ENCODE data around the gene HID1.
A peak's percentile ranks its signal among the peaks of the same experiment; 100 is the strongest.

The HID1 gene

DNA sequence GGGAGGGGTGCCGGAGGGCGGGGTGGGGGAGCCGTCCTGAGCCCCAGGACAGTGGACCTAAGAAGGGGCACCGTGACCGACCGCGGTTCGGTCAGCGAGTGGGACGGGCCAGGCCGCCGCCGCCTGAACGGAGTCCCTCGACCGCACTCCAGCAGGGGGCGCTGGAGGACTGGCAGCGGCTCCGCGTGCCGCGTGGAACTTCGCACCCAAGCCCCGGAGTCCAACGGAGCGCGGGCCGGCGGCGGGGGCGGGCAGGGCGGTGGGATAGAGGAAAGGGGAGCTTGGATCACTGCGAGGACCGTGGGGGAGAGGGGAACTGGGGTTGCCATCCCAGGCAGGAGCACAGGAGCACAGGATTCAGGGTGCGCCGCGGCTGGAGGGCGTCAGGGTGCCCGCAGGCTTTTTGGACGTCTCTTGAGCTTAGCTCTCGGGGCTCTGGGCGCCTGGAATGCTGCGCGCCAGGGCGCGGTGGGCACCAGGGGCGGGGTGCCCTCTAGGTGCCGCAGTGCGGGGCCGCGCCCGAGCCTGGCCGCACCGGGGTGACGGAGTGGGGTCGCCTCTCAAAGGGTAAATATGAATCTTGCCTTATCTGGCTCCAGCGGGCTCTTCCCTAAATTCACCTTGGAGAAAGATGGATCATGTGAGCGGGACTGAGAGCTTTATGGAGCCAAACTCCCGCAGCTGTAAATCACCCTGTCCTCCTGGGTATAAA is 48.9 kb downstream of the HID1 start:
- Histone ChIP-seq H3K4me1 (no peaks in the 10 kb centered on the region; the same call in 1 of the 2 replicates), H3K27me3 (ENCODE audit: low read depth) (peaks cover 43% of the 10 kb centered on the region), H3K9me3 (no peaks in the 10 kb centered on the region), H3K4me3 (peak overlapping the region; percentile 37), H3K36me3 (replicated peaks) (no peaks in the 10 kb centered on the region)
- DNase-seq (ENCODE audit: low spot score in 2 of 2) = peak in 1 of 2 experiments; percentile 82
- in situ Hi-C loops (cut with MboI; ENCODE audit: low sequenced_read_pairs) = loop anchor here (10.0 kb wide), 1 partner anchor 491 kb away; no protein-coding TSS in a partner anchor

DNA sequence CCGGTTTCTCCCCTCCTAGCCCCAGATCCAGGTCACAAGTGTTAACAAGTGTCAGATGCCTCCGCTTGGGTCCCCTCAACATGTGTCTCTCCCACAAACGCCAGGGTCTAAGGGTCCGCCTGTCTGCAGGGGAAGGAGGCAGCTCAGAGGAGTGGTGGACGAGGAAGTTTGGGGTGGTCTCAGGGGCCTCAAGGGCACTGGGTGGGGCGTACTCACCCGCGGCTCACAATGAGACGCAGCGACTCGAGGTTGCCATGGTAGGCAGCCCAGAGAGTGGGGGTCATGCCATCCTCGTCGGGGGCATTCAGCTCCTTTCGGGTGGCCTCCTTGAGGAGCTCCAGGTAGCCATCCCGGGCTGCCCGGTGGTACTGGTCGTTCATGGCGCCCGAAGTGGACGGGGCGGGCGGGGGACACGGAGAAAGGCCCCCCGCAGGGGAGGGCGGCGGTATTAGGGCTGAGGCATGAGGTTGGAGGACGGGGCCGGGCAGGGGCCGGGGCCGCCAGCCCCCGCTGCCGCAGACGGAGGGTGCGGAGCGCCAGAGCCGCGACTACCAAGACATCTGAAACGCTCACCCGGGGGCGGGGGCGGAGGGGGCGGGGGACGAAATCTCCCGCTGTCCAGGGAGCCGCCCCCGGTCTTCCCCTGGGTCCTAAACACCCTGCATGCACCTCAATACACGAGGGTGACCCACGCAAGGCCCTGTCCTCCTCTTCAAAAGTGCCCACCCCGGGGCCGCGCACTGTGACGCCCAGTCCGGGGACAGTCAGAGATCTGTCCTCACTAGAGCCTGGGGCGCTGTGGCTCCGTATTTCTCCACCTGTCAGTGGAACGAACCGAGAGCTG is 49.6 kb downstream of the HID1 start, which contains the start of gene USH1G:
USH1G (minus strand) TSS at position 562 of the 844 bp plus-strand sequence; CDS start at position 380, 182 bp downstream.
- in situ Hi-C loops (cut with MboI; ENCODE audit: low sequenced_read_pairs) = loop anchor here (10.0 kb wide), 1 partner anchor 492 kb away; no protein-coding TSS in a partner anchor
- Histone ChIP-seq H3K27me3 (ENCODE audit: low read depth) (peaks cover 43% of the 10 kb centered on the region), H3K9me3 (no peaks in the 10 kb centered on the region), H3K36me3 (replicated peaks) (no peaks in the 10 kb centered on the region), H3K4me1 (no peaks in the 10 kb centered on the region; the same call in 1 of the 2 replicates), H3K4me3 (peak within 1 kb of the TSS; percentile 37)
- DNase-seq (ENCODE audit: low spot score in 2 of 2) = peak; percentile 17 to 63

DNA sequence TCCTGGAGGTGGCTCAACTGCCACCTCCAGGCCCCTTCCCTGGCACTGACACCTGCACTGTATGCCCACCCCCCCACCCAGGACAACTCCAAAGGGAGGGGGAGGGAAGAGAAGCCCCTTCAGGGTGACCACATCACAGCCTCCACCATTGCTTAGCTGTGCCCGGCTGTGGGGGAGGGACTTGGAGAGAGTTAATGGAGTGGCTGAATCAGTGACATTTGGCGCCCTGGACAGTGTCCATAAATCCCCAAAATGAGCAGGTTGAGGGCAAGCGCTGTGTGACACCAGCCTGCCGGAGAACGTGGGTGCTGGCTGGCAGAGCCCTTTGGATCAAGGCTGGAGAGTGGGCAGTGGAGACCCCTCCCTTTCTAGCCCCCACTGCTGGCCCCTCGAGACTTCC is 50.4 kb downstream of the HID1 start:
- in situ Hi-C loops (cut with MboI; ENCODE audit: low sequenced_read_pairs) = loop anchor here (10.0 kb wide), 1 partner anchor 493 kb away; no protein-coding TSS in a partner anchor
- Histone ChIP-seq H3K36me3 (replicated peaks) (no peaks in the 10 kb centered on the region), H3K4me3 (no peak overlapping the region), H3K9me3 (no peaks in the 10 kb centered on the region), H3K4me1 (no peaks in the 10 kb centered on the region; the same call in 1 of the 2 replicates), H3K27me3 (ENCODE audit: low read depth) (peaks cover 38% of the 10 kb centered on the region)
- no peak for DNase-seq (ENCODE audit: low spot score in 2 of 2)

DNA sequence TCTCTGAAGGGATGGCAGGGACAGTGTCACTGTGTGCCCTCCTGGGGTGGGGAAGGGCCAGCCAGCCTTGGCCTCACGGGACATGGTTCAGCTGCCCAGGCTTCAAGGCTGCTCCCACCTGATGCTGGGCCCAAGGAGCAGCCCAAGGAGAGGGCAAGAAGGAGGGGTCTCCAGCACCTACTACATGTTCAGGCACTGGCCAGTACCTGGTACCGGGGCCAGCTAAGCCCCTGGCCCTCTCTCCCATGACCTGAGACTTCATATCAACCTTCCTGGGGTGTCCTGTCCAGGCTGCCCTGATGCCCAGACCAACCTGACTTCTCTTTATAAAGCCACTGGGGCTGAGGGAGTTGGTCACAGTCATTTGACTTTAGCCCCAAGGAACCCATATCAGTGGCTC is 50.8 kb downstream of the HID1 start:
- H3K27me3 ChIP-seq (ENCODE audit: low read depth) = peaks cover 36% of the 10 kb centered on the region
- no peak overlapping the region for H3K4me3 ChIP-seq
- no peaks in the 10 kb centered on the region for H3K36me3 ChIP-seq (replicated peaks)
- no peak for DNase-seq (ENCODE audit: low spot score in 2 of 2)
- in situ Hi-C loops (cut with MboI; ENCODE audit: low sequenced_read_pairs) = loop anchor here (10.0 kb wide), 1 partner anchor 493 kb away; no protein-coding TSS in a partner anchor
- no peaks in the 10 kb centered on the region; the same call in 1 of the 2 replicates for H3K4me1 ChIP-seq
- no peaks in the 10 kb centered on the region for H3K9me3 ChIP-seq

DNA sequence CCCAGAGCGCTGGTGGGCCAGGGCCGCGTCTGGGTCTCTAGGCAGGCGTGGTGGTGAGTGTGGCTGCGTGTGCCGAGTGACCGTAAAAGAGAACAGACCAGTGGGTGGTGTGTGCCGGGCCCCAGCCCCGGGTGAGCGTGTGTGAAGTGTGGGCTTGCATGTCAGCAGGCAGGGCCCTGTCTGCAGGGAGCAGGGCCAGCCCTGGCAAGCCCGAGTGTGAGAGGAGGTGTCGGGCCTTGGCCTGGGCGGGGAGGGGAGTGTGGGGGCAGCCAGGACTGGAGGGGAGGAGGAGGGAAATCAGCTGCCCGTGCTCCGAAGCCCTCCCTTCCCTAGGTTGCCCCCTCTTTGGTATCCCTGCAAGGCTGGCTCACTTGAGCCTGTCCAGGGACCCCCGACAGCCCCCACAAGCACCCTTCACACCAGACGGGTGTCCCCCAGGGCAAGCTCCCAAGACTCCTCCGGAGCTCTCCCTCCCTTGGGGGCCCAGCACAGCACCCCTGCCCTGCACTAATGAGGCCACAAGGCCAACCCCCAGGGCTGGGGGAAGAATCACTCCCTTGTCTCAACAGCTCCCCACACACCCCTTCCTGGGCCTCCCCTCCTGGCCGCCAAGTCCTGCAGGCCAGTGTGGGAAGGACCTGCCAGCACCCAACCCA is 51.4 kb downstream of the HID1 start:
- Histone ChIP-seq H3K36me3 (replicated peaks) (no peaks in the 10 kb centered on the region), H3K4me1 (no peaks in the 10 kb centered on the region; the same call in 1 of the 2 replicates), H3K9me3 (no peaks in the 10 kb centered on the region), H3K27me3 (ENCODE audit: low read depth) (peaks cover 33% of the 10 kb centered on the region), H3K4me3 (no peak overlapping the region)
- in situ Hi-C loops (cut with MboI; ENCODE audit: low sequenced_read_pairs) = loop anchor here (10.0 kb wide), 1 partner anchor 494 kb away; no protein-coding TSS in a partner anchor
- no peak for DNase-seq (ENCODE audit: low spot score in 2 of 2)

DNA sequence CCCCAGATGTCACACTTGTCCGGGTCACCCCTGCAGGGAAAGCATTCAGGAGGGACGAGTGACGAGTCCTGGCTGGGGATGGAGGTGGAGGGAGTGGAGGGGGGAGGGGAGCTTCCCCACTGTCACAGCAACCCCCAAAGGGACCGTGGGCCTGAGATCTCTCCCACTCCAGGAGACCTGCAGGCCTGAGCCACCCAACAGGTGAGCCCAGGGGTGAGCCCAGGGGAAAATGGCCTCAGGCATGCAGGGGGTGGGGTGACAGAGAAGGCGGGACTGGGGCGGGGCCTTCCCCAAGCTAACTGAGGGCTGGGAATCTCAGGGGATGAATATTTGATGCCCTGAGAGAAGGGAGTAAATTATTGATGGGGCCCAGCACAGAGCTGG is 51.9 kb downstream of the HID1 start:
- H3K36me3 ChIP-seq (replicated peaks) = no peaks in the 10 kb centered on the region
- no peaks in the 10 kb centered on the region; the same call in 1 of the 2 replicates for H3K4me1 ChIP-seq
- no peaks in the 10 kb centered on the region for H3K9me3 ChIP-seq
- in situ Hi-C loops (cut with MboI; ENCODE audit: low sequenced_read_pairs) = loop anchor here (10.0 kb wide), 1 partner anchor 494 kb away; no protein-coding TSS in a partner anchor
- DNase-seq (ENCODE audit: low spot score in 2 of 2) = peak in 1 of 2 experiments; percentile 36
- H3K4me3 ChIP-seq = no peak overlapping the region
- peaks cover 28% of the 10 kb centered on the region for H3K27me3 ChIP-seq (ENCODE audit: low read depth)

DNA sequence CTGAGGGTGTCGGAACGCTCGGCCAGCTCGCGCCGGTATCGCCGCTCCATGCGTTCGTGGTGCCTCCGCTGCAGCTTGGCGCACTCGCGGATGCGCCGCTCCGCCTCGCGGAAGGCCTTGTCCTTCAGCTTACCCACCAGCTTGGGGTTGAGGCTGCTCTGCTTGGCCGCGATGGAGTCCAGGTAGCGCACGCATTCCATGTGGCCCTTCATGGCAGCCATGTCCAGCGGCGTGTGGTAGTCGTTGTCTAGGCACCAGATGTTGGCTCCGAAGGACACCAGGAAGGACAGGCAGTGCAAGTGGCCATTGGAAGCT is 52.3 kb downstream of the HID1 start:
- Histone ChIP-seq H3K36me3 (replicated peaks) (no peaks in the 10 kb centered on the region), H3K4me3 (no peak overlapping the region), H3K27me3 (ENCODE audit: low read depth) (peaks cover 24% of the 10 kb centered on the region), H3K9me3 (no peaks in the 10 kb centered on the region), H3K4me1 (no peaks in the 10 kb centered on the region; the same call in 1 of the 2 replicates)
- no peak for DNase-seq (ENCODE audit: low spot score in 2 of 2)
- in situ Hi-C loops (cut with MboI; ENCODE audit: low sequenced_read_pairs) = loop anchor here (10.0 kb wide), 1 partner anchor 495 kb away; no protein-coding TSS in a partner anchor

DNA sequence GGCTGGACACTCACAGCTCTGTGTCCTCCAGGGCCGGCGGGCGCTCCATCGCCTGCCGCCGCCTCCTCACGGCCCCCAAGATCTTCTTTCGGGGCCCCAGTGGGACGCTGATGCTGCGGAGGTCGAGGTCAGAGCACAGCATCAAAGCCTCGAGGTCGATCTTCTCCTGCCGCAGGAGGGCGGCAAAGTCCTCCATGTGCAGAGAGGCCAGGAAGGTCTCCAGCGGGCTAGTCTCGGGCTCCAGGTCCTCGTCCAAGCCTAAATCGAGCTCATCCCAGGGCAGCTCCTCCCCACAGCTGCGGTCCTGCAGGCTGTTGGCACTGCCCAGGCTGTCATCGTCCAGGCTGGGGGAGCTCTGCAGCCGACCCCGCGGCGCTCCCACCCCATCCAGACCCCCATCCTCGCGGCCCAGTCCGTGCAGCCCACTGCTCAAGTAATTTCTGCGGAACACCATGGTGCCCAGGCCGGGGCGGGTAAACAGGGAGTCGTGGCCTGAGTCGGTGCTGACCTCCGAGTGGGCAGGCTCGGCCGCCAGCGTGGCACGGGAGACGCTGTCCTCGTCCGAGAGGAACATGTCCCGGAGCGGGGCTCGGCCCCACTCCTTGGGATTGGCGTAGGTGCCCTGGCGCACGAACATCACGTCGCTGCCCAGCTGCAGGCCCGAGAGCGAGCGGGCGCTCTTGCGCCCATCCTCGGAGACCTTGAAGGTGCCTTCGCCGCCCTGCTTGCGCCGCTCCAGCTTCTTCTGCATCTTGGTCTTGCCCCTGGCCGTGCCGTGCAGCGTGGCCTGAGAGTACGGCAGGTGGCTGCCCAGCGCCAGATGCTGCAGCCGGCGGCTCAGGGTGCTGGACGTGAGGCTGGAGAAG is 52.9 kb downstream of the HID1 start:
- peak in 1 of 2 experiments; percentile 61 for DNase-seq (ENCODE audit: low spot score in 2 of 2)
- Histone ChIP-seq H3K4me1 (no peaks in the 10 kb centered on the region; the same call in 1 of the 2 replicates), H3K36me3 (replicated peaks) (no peaks in the 10 kb centered on the region), H3K4me3 (no peak overlapping the region), H3K27me3 (ENCODE audit: low read depth) (peaks cover 18% of the 10 kb centered on the region), H3K9me3 (no peaks in the 10 kb centered on the region)
- in situ Hi-C loops (cut with MboI; ENCODE audit: low sequenced_read_pairs) = loop anchor here (10.0 kb wide), 1 partner anchor 495 kb away; no protein-coding TSS in a partner anchor

DNA sequence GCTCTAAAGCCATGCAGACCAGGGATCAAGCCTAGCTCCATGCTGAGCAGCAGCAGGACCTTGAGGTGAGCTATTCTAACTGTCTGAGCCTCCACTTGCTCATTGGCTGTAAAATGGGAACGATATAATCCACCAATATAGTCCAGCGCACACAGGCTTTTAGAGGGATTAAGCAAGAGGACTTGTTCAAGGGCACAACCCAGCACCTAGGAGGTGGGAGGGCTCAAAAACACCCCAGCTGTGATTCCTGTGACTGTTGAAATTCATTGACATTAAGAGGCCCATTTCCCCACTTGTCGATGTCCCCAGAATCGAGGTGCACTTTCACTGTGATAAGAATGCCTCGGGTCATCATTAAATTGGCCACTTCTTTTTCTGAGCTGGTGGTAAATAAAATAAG is 53.7 kb downstream of the HID1 start:
- no peaks in the 10 kb centered on the region; the same call in 1 of the 2 replicates for H3K4me1 ChIP-seq
- no peaks in the 10 kb centered on the region for H3K9me3 ChIP-seq
- no peaks in the 10 kb centered on the region for H3K36me3 ChIP-seq (replicated peaks)
- H3K27me3 ChIP-seq (ENCODE audit: low read depth) = peaks cover 11% of the 10 kb centered on the region
- no peak overlapping the region for H3K4me3 ChIP-seq
- in situ Hi-C loops (cut with MboI; ENCODE audit: low sequenced_read_pairs) = no loop called here
- DNase-seq (ENCODE audit: low spot score in 2 of 2) = no peak

DNA sequence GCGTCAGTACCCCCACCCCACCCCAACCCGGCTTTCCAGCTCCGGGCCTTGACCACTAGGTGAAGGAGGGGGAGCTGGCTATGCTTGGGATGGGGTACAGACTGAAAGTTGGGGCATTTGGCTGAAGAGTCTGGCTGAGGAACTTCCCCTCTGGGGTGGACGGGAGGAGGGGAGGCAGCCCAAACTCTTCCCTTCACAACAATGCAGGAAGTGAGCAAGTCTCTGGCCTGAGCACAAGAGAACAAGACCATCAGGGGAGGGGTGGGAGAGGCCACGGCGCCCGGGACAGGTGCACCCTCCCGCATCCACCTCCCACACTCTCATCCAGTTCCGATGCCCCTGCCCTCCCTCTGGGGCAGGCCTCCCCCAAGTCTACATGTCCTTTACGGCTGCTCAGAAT is 55.1 kb downstream of the HID1 start:
- DNase-seq (ENCODE audit: low spot score in 2 of 2) = no peak
- in situ Hi-C loops (cut with MboI; ENCODE audit: low sequenced_read_pairs) = no loop called here
- Histone ChIP-seq H3K9me3 (no peaks in the 10 kb centered on the region), H3K4me1 (no peaks in the 10 kb centered on the region), H3K4me3 (no peak overlapping the region), H3K27me3 (ENCODE audit: low read depth) (no peaks in the 10 kb centered on the region), H3K36me3 (replicated peaks) (no peaks in the 10 kb centered on the region)

DNA sequence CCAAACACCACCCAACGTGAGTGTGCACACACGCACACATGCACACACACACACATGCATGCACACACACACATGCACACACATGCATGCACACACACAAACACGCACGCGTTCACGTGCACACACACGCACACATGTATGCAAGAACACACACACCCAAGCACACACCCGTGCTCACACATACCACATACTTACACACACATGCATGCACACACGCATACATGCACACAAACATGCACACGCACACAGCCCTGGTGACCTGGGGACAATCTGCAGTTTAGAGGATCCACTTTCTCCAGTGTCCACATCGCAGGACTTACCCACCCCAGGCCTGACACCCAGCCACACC is 55.7 kb downstream of the HID1 start:
- Histone ChIP-seq H3K4me1 (no peaks in the 10 kb centered on the region), H3K27me3 (ENCODE audit: low read depth) (no peaks in the 10 kb centered on the region)

DNA sequence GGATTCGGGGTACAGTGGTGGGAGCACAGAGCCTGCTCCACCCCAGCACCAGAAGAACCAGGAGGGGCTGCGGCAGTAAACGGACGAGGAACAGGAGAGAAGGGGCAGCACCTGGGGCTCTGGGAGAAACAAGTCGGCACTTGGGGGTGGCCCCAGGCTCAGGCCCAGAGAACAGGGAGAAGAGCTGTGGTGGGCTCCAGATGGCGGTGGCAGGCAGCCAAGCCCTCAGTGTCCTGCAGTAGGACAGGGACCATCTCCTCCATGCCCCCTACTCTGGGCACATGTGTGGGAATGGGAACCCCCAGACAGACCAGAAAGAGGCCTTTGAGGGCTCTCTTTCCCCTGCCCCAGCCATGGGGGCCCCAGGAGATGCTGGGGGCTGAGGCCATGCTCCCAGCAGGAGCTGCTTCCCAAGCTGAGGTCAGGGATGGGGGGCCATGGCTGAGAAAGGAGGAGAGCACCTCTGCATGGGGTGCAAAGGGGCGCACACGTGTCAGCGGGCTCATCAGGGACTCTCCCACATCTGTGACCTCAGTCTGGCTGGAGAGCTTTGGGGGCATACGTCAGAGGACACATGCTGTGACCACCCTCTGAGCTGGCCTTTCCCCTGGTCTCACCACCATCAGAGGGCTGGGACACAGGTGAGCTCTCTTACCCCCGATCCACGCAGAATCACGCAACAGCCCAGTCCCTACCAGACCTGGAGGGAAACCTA is 56.3 kb downstream of the HID1 start:
- in situ Hi-C loops (cut with MboI; ENCODE audit: low sequenced_read_pairs) = no loop called here
- H3K36me3 ChIP-seq (replicated peaks) = no peaks in the 10 kb centered on the region
- H3K4me1 ChIP-seq = no peaks in the 10 kb centered on the region
- no peaks in the 10 kb centered on the region for H3K9me3 ChIP-seq
- H3K4me3 ChIP-seq = no peak overlapping the region
- DNase-seq (ENCODE audit: low spot score in 2 of 2) = no peak
- H3K27me3 ChIP-seq (ENCODE audit: low read depth) = no peaks in the 10 kb centered on the region

More for the DNA sequence above, 55.7 kb downstream of the HID1 start:
- no peak for DNase-seq (ENCODE audit: low spot score in 2 of 2)
- H3K36me3 ChIP-seq (replicated peaks) = no peaks in the 10 kb centered on the region
- in situ Hi-C loops (cut with MboI; ENCODE audit: low sequenced_read_pairs) = no loop called here
- H3K4me3 ChIP-seq = no peak overlapping the region
- no peaks in the 10 kb centered on the region for H3K9me3 ChIP-seq
